Measurements from ENCODE around the gene SNRNP70.
"Not testable (repeated sequence)": the region's sequence is repeated elsewhere in the genome, so short reads cannot be mapped to it uniquely, and the experiment has no call there.

SNRNP70 gene

GRCh38 chr19:49132974-49133609 lies 47.8 kb downstream of the SNRNP70 start:
- Histone ChIP-seq H3K4me1 (ENCODE audit: control insufficient read depth, insufficient read depth, low read length) (peaks cover 3% of the 10 kb centered on the region), H3K27me3 (ENCODE audit: control insufficient read depth, insufficient read depth, low read length) (no peaks in the 10 kb centered on the region), H3K27ac (ENCODE audit: low read length) (no peak overlapping the region), H3K36me3 (ENCODE audit: control insufficient read depth, insufficient read depth, low read length) (peaks cover 7% of the 10 kb centered on the region; the same call in 1 of the 2 replicates), H3K4me3 (ENCODE audit: low read length) (no peak overlapping the region), H3K9me3 (ENCODE audit: control insufficient read depth, insufficient read depth, low read length) (no peaks in the 10 kb centered on the region)
- WGBS (ENCODE audit: insufficient coverage, insufficient read length) = no CpG with 5 or more reads among the region's 49 CpGs
- no peak for DNase-seq (ENCODE audit: low read depth, low spot score)

DNA sequence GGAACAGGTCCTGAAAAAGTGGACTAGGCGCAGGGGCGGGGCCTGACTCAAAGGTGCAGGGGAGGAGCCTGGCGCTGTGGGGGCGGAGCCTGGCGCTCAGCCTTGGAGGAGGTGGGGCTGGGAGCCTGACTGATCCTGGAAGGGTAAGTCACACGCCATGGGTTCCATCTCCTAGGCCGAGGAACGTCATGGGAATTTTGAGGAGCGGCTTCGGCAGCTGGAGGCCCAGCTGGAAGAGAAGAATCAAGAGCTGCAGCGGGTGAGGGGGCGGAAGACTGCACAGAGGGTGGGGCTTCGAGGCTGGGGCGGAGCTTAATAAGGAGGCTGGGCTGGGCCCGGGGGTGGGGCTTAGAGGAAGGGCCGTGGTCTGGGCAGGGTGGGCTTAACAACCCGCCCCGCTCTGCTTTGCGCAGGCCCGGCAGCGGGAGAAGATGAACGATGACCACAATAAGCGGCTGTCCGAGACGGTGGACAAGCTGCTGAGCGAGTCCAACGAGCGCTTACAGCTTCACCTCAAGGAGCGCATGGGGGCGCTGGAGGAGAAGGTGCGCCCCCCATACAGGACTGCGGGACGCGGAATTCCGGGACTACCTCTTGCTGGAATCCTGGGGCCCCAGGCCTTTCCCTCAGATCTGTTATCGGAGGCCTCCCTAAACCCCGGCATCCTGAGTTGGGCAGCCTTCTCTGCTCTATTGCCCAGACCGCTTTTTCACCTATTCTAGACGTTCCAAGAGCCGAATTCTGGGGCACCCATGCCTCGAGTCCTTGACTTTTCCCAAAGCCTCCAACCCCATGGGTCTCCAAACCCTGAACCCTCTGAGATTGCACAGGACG lies 48.6 kb downstream of the SNRNP70 start:
- H3K9me3 ChIP-seq (ENCODE audit: control insufficient read depth, insufficient read depth, low read length) = no peaks in the 10 kb centered on the region
- peaks cover 1% of the 10 kb centered on the region; the same call in 1 of the 2 replicates for H3K4me1 ChIP-seq (ENCODE audit: control insufficient read depth, insufficient read depth, low read length)
- H3K27ac ChIP-seq (ENCODE audit: low read length) = no peak overlapping the region
- H3K36me3 ChIP-seq (ENCODE audit: control insufficient read depth, insufficient read depth, low read length) = peaks cover 7% of the 10 kb centered on the region; the same call in 1 of the 2 replicates
- no CpG with 5 or more reads among the region's 42 CpGs for WGBS (ENCODE audit: insufficient coverage, insufficient read length)
- H3K4me3 ChIP-seq (ENCODE audit: low read length) = no peak overlapping the region
- no peak for DNase-seq (ENCODE audit: low read depth, low spot score)
- H3K27me3 ChIP-seq (ENCODE audit: control insufficient read depth, insufficient read depth, low read length) = no peaks in the 10 kb centered on the region

GRCh38 chr19:49135686-49136085 lies 50.4 kb downstream of the SNRNP70 start:
- Histone ChIP-seq H3K4me3 (ENCODE audit: low read length) (no peak overlapping the region), H3K27ac (ENCODE audit: low read length) (no peak overlapping the region), H3K9me3 (ENCODE audit: control insufficient read depth, insufficient read depth, low read length) (no peaks in the 10 kb centered on the region), H3K4me1 (ENCODE audit: control insufficient read depth, insufficient read depth, low read length) (peaks cover 4% of the 10 kb centered on the region; the same call in 1 of the 2 replicates), H3K27me3 (ENCODE audit: control insufficient read depth, insufficient read depth, low read length) (no peaks in the 10 kb centered on the region), H3K36me3 (ENCODE audit: control insufficient read depth, insufficient read depth, low read length) (peaks cover 7% of the 10 kb centered on the region; the same call in 1 of the 2 replicates)
- no peak for DNase-seq (ENCODE audit: low read depth, low spot score)
- no CpG with 5 or more reads among the region's 5 CpGs for WGBS (ENCODE audit: insufficient coverage, insufficient read length)

DNA sequence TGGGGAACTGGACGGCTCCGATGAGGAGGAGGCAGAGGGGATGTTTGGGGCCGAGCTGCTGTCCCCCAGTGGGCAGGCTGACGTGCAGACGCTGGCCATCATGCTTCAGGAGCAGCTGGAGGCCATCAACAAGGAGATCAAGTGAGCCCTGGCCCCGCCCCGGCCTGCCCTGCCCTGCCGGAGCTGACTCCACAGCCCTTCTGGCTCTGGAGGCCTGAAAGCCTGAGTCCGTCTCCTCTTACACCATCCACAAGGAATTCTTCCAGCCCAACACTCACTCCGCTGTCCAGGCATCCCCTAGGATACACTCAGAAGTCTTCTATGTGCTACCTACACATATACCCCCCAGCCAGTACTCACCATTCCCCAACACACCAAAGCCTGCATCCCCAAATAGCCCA lies 51.5 kb downstream of the SNRNP70 start:
- Histone ChIP-seq H3K36me3 (ENCODE audit: control insufficient read depth, insufficient read depth, low read length) (peaks cover 7% of the 10 kb centered on the region; the same call in 1 of the 2 replicates), H3K27me3 (ENCODE audit: control insufficient read depth, insufficient read depth, low read length) (no peaks in the 10 kb centered on the region), H3K27ac (ENCODE audit: low read length) (no peak overlapping the region), H3K4me1 (ENCODE audit: control insufficient read depth, insufficient read depth, low read length) (peaks cover 4% of the 10 kb centered on the region; the same call in 1 of the 2 replicates), H3K4me3 (ENCODE audit: low read length) (no peak overlapping the region), H3K9me3 (ENCODE audit: control insufficient read depth, insufficient read depth, low read length) (no peaks in the 10 kb centered on the region)
- DNase-seq (ENCODE audit: low read depth, low spot score) = no peak
- no CpG with 5 or more reads among the region's 10 CpGs for WGBS (ENCODE audit: insufficient coverage, insufficient read length)

- whole genome bisulfite sequencing (ENCODE audit: insufficient coverage, insufficient read length) = no CpG with 5 or more reads among the region's 7 CpGs
- Histone ChIP-seq H3K27ac (ENCODE audit: low read length) (no peak overlapping the region), H3K4me1 (ENCODE audit: control insufficient read depth, insufficient read depth, low read length) (peaks cover 4% of the 10 kb centered on the region), H3K36me3 (ENCODE audit: control insufficient read depth, insufficient read depth, low read length) (peaks cover 7% of the 10 kb centered on the region; the same call in 1 of the 2 replicates), H3K9me3 (ENCODE audit: control insufficient read depth, insufficient read depth, low read length) (no peaks in the 10 kb centered on the region), H3K27me3 (ENCODE audit: control insufficient read depth, insufficient read depth, low read length) (no peaks in the 10 kb centered on the region), H3K4me3 (ENCODE audit: low read length) (no peak overlapping the region)
- DNase-seq (ENCODE audit: low read depth, low spot score) = no peak
These were observed 55.7 kb downstream of the SNRNP70 start for GRCh38 chr19:49140951-49141350.

DNA sequence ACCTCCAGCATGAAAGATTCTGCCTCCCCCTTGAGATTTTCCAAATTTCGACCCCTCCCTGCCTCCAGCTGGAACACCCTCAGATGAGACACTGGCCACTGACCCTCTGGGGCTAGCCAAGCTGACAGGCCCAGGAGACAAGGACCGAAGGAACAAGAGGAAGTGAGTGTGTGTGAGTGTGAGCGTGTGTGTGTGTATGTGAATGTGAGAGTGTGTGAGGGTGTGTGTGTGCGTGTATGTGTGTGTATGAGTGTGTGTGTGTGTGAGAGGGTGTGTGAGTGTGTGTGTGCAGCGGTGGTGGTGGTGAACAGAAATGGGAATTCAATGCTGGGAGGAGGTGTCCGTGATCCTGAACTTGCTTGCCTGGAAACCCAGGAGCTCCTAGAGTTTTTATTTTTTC lies 56.1 kb downstream of the SNRNP70 start:
- Histone ChIP-seq H3K9me3 (ENCODE audit: control insufficient read depth, insufficient read depth, low read length) (no peaks in the 10 kb centered on the region), H3K27ac (ENCODE audit: low read length) (no peak overlapping the region), H3K36me3 (ENCODE audit: control insufficient read depth, insufficient read depth, low read length) (peaks cover 7% of the 10 kb centered on the region; the same call in 1 of the 2 replicates), H3K4me3 (ENCODE audit: low read length) (no peak overlapping the region), H3K27me3 (ENCODE audit: control insufficient read depth, insufficient read depth, low read length) (no peaks in the 10 kb centered on the region), H3K4me1 (ENCODE audit: control insufficient read depth, insufficient read depth, low read length) (peaks cover 4% of the 10 kb centered on the region)
- DNase-seq (ENCODE audit: low read depth, low spot score) = no peak
- WGBS (ENCODE audit: insufficient coverage, insufficient read length) = 100% methylated on average over 4 of the region's 6 CpGs

GRCh38 chr19:49142866-49143335 lies 57.6 kb downstream of the SNRNP70 start:
- WGBS (ENCODE audit: insufficient coverage, insufficient read length) = no CpG with 5 or more reads among the region's 21 CpGs
- DNase-seq (ENCODE audit: low read depth, low spot score) = no peak
- Histone ChIP-seq H3K4me1 (ENCODE audit: control insufficient read depth, insufficient read depth, low read length) (peaks cover 4% of the 10 kb centered on the region), H3K27me3 (ENCODE audit: control insufficient read depth, insufficient read depth, low read length) (no peaks in the 10 kb centered on the region), H3K36me3 (ENCODE audit: control insufficient read depth, insufficient read depth, low read length) (no peaks in the 10 kb centered on the region), H3K27ac (ENCODE audit: low read length) (no peak overlapping the region), H3K4me3 (ENCODE audit: low read length) (peak overlapping the region; percentile 60; the same call in 1 of the 2 replicates), H3K9me3 (ENCODE audit: control insufficient read depth, insufficient read depth, low read length) (no peaks in the 10 kb centered on the region)

GRCh38 chr19:49145573-49146407 lies 60.5 kb downstream of the SNRNP70 start:
- no peaks in the 10 kb centered on the region for H3K9me3 ChIP-seq (ENCODE audit: control insufficient read depth, insufficient read depth, low read length)
- H3K4me1 ChIP-seq (ENCODE audit: control insufficient read depth, insufficient read depth, low read length) = peaks cover 1% of the 10 kb centered on the region; the same call in 1 of the 2 replicates
- no peak overlapping the region for H3K27ac ChIP-seq (ENCODE audit: low read length)
- DNase-seq (ENCODE audit: low read depth, low spot score) = no peak
- H3K4me3 ChIP-seq (ENCODE audit: low read length) = peak overlapping the region; percentile 54; the same call in 1 of the 2 replicates
- H3K36me3 ChIP-seq (ENCODE audit: control insufficient read depth, insufficient read depth, low read length) = no peaks in the 10 kb centered on the region
- no CpG with 5 or more reads among the region's 30 CpGs for WGBS (ENCODE audit: insufficient coverage, insufficient read length)
- no peaks in the 10 kb centered on the region for H3K27me3 ChIP-seq (ENCODE audit: control insufficient read depth, insufficient read depth, low read length)

- H3K4me1 ChIP-seq (ENCODE audit: control insufficient read depth, insufficient read depth, low read length); H3K36me3 ChIP-seq (ENCODE audit: control insufficient read depth, insufficient read depth, low read length); DNase-seq (ENCODE audit: low read depth, low spot score); H3K27ac ChIP-seq (ENCODE audit: low read length); H3K27me3 ChIP-seq (ENCODE audit: control insufficient read depth, insufficient read depth, low read length); H3K9me3 ChIP-seq (ENCODE audit: control insufficient read depth, insufficient read depth, low read length): not testable (repeated sequence)
- no CpG with 5 or more reads among the region's 7 CpGs for WGBS (ENCODE audit: insufficient coverage, insufficient read length)
- peak overlapping the region; percentile 54; the same call in 1 of the 2 replicates for H3K4me3 ChIP-seq (ENCODE audit: low read length)
These were observed 61.1 kb downstream of the SNRNP70 start for GRCh38 chr19:49146408-49146770.

Data from iPS DF 6.9 (cell line).